HL-60 (cell line): ENCODE results near the gene ZNF469.

Experiments used
- GABPA ChIP-seq: IDR thresholded peaks from 2 replicates; pipeline ENCODE4 v1.6.1; 2012; ENCODE audit warnings: low read depth
- REST ChIP-seq: IDR thresholded peaks from 2 replicates; pipeline ENCODE4 v1.6.1; 2012; ENCODE audit warnings: low read depth; ENCODE audit not compliant: insufficient replicate concordance
- TF ChIP-seq, protein P1 (sequence below): IDR thresholded peaks from one replicate; pipeline ENCODE4 v1.5.1; 2011; ENCODE audit warnings: low read length, control low read depth, inconsistent platforms; ENCODE audit not compliant: insufficient read depth

- TF ChIP-seq, protein P1, sequence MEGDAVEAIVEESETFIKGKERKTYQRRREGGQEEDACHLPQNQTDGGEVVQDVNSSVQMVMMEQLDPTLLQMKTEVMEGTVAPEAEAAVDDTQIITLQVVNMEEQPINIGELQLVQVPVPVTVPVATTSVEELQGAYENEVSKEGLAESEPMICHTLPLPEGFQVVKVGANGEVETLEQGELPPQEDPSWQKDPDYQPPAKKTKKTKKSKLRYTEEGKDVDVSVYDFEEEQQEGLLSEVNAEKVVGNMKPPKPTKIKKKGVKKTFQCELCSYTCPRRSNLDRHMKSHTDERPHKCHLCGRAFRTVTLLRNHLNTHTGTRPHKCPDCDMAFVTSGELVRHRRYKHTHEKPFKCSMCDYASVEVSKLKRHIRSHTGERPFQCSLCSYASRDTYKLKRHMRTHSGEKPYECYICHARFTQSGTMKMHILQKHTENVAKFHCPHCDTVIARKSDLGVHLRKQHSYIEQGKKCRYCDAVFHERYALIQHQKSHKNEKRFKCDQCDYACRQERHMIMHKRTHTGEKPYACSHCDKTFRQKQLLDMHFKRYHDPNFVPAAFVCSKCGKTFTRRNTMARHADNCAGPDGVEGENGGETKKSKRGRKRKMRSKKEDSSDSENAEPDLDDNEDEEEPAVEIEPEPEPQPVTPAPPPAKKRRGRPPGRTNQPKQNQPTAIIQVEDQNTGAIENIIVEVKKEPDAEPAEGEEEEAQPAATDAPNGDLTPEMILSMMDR = no peak
- TF ChIP-seq REST (no peak), GABPA (no peak)
These were observed 6.4 kb downstream of the ZNF469 start for GRCh38 chr16:88389191-88389590.
